ENCODE data around the gene PMVK.

PMVK gene

DNA sequence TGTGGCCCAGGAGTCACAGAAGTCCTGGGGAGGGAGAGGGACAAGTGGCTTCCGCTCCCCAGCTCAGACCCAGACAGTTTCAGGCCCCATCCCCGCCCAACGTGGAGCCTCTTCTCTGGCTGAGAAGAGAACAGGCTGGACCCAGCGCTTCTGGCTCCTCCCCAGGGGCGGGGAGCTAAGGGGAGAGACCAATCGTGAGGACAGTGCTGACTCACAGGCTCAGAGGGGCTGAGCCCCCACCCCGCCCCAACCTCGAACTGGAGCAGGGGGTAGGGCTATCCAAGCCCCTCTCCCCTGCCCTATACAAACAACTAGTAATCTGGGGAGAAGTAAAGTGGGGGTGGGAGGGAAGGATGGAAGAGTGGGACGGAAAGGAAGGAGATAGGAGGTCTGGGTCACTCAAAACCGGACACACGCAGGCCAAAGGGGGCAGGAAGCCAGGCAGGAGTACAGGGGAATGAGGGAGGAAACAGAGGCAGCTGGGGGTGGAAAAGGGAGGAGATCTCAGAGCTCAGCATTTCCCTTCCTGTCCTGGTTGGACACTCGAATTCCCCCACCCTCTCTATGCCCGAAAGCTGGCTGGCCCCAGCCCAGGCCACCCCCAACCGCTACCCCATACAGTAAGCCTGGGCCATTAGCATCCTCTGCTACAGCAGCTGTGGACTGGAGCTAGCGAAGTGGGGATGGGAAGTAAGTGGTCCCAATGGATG is 34.3 kb upstream of the PMVK start, which contains the start of gene SHC1:
TSS of gene SHC1 (minus strand) at position 117 of the 710 bp plus-strand sequence. CDS start 221 bp downstream, outside the sequence.
- H3K36me3 ChIP-seq (ENCODE audit: low read depth), result peaks cover 37% of the 10 kb centered on the region
- peaks cover 33% of the 10 kb centered on the region for H3K4me1 ChIP-seq (ENCODE audit: insufficient read depth, poor library complexity, severe bottlenecking)
- no peaks in the 10 kb centered on the region for H3K27me3 ChIP-seq (ENCODE audit: insufficient read depth, poor library complexity, severe bottlenecking)
- peak within 1 kb of the TSS; percentile 57 for H3K4me3 ChIP-seq (ENCODE audit: severe bottlenecking)
- no peaks in the 10 kb centered on the region for H3K9me3 ChIP-seq (ENCODE audit: severe bottlenecking)
- peak within 1 kb of the TSS; percentile 99 for H3K27ac ChIP-seq (ENCODE audit: poor library complexity, severe bottlenecking)
- TF ChIP-seq, protein P1, sequence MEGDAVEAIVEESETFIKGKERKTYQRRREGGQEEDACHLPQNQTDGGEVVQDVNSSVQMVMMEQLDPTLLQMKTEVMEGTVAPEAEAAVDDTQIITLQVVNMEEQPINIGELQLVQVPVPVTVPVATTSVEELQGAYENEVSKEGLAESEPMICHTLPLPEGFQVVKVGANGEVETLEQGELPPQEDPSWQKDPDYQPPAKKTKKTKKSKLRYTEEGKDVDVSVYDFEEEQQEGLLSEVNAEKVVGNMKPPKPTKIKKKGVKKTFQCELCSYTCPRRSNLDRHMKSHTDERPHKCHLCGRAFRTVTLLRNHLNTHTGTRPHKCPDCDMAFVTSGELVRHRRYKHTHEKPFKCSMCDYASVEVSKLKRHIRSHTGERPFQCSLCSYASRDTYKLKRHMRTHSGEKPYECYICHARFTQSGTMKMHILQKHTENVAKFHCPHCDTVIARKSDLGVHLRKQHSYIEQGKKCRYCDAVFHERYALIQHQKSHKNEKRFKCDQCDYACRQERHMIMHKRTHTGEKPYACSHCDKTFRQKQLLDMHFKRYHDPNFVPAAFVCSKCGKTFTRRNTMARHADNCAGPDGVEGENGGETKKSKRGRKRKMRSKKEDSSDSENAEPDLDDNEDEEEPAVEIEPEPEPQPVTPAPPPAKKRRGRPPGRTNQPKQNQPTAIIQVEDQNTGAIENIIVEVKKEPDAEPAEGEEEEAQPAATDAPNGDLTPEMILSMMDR (IDR thresholded peaks at IDR 0.05; ENCODE audit: poor library complexity, severe bottlenecking), result no peak
- ATAC-seq (ENCODE audit: low read depth) (peak; percentile 71), DNase-seq (ENCODE audit: low spot score) (peak; percentile 96)

DNA sequence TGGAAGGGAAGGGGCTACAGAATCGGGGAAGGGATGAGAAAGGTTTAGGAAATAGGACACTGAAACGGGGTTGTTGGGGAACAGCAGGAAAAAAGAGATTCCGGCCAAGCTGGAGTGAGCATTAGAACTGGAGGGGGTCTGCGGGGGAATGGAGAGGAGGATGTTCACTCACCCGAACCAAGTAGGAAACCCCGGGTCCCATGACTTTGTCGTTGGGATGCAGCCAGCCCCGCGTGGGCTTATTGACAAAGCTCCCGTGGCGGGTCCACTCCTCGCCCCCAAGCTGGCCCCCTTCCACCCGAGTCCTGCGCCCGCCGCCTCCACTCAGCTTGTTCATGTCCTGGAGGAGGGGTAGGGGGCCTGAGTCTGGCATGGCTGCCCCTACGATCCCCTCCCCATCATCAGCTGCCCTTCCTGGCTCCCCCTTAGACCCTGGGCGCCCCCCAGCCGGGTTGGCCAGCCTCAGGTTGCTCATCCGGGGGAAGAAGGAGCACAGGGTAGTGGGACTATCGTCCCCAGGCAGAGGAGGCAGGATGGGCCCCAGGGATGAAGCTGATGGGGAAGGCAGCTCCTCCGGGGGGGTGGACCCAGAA is 33.4 kb upstream of the PMVK start:
- no peak for ATAC-seq (ENCODE audit: low read depth)
- H3K4me1 ChIP-seq (ENCODE audit: insufficient read depth, poor library complexity, severe bottlenecking), result peaks cover 33% of the 10 kb centered on the region
- no peaks in the 10 kb centered on the region for H3K9me3 ChIP-seq (ENCODE audit: severe bottlenecking)
- H3K27ac ChIP-seq (ENCODE audit: poor library complexity, severe bottlenecking), result peak overlapping the region; percentile 99
- peaks cover 45% of the 10 kb centered on the region for H3K36me3 ChIP-seq (ENCODE audit: low read depth)
- peak overlapping the region; percentile 57 for H3K4me3 ChIP-seq (ENCODE audit: severe bottlenecking)
- H3K27me3 ChIP-seq (ENCODE audit: insufficient read depth, poor library complexity, severe bottlenecking), result no peaks in the 10 kb centered on the region
- TF ChIP-seq, protein P1 (IDR thresholded peaks at IDR 0.05; ENCODE audit: poor library complexity, severe bottlenecking), result no peak
- no peak for DNase-seq (ENCODE audit: low spot score)

- Histone ChIP-seq H3K27ac (ENCODE audit: poor library complexity, severe bottlenecking) (peak overlapping the region; percentile 99), H3K9me3 (ENCODE audit: severe bottlenecking) (no peaks in the 10 kb centered on the region), H3K4me3 (ENCODE audit: severe bottlenecking) (peak overlapping the region; percentile 57), H3K4me1 (ENCODE audit: insufficient read depth, poor library complexity, severe bottlenecking) (peaks cover 33% of the 10 kb centered on the region), H3K36me3 (ENCODE audit: low read depth) (peaks cover 52% of the 10 kb centered on the region), H3K27me3 (ENCODE audit: insufficient read depth, poor library complexity, severe bottlenecking) (no peaks in the 10 kb centered on the region)
- DNase-seq (ENCODE audit: low spot score) (no peak), ATAC-seq (ENCODE audit: low read depth) (no peak)
- TF ChIP-seq, protein P1 (IDR thresholded peaks at IDR 0.05; ENCODE audit: poor library complexity, severe bottlenecking), result no peak
Measured at GRCh38 chr1:154969246-154969645, 32.7 kb upstream of the PMVK start.

DNA sequence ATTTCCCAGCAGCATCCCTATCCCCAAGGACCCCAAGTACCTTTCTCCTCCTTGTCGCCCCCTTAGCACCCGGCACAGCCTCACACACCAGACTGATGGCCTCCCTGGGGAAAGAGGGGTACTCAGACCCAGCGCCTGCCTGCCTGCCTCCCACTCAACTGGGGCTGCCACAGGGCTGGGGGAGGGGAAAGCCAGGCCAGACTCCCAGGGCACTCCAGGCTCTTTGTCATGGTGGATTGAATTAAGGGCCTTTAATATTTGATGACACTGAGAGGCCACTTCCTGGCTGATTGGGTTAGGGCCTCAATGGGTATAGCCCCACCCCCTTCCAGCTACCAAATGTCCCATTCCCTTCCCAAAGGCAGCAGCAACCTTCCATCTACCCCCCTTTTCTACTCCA is 32.2 kb upstream of the PMVK start:
- no peak for ATAC-seq (ENCODE audit: low read depth)
- H3K4me3 ChIP-seq (ENCODE audit: severe bottlenecking), result peak overlapping the region; percentile 57

More for the DNA sequence above, 32.2 kb upstream of the PMVK start:
- Histone ChIP-seq H3K4me1 (ENCODE audit: insufficient read depth, poor library complexity, severe bottlenecking) (peaks cover 33% of the 10 kb centered on the region), H3K9me3 (ENCODE audit: severe bottlenecking) (no peaks in the 10 kb centered on the region), H3K27ac (ENCODE audit: poor library complexity, severe bottlenecking) (peak overlapping the region; percentile 99), H3K27me3 (ENCODE audit: insufficient read depth, poor library complexity, severe bottlenecking) (no peaks in the 10 kb centered on the region), H3K36me3 (ENCODE audit: low read depth) (peaks cover 57% of the 10 kb centered on the region)
- TF ChIP-seq, protein P1 (IDR thresholded peaks at IDR 0.05; ENCODE audit: poor library complexity, severe bottlenecking), result no peak
- no peak for DNase-seq (ENCODE audit: low spot score)

All from RWPE2 (cell line).